Measurements from ENCODE around the gene RPS15.

RPS15 gene

GRCh38 chr19:1412995-1413800 lies 25.0 kb upstream of the RPS15 start:
- Histone ChIP-seq H3K27ac (ENCODE audit: low read length) (no peak overlapping the region), H3K4me3 (ENCODE audit: low read length) (no peak overlapping the region), H2AFZ (ENCODE audit: low read depth, low read length) (no peak overlapping the region), H3K4me1 (ENCODE audit: low read length) (peaks cover 46% of the 10 kb centered on the region), H3K9ac (ENCODE audit: low read length) (no peak overlapping the region), H3K4me2 (ENCODE audit: low read length) (no peak overlapping the region), H3K36me3 (replicated peaks; ENCODE audit: low read depth, low read length) (peaks cover 75% of the 10 kb centered on the region), H3K79me2 (ENCODE audit: low read length) (peaks cover 100% of the 10 kb centered on the region), H4K20me1 (ENCODE audit: insufficient read depth, low read length) (peaks cover 96% of the 10 kb centered on the region), H3K9me3 (ENCODE audit: insufficient read depth, low read length) (no peaks in the 10 kb centered on the region), H3K27me3 (ENCODE audit: low read depth, low read length) (no peaks in the 10 kb centered on the region)
- TF ChIP-seq EZH2phosphoT487 (IDR thresholded peaks at IDR 0.05; ENCODE audit: low read depth) (no peak), CTCF (IDR thresholded peaks at IDR 0.05; ENCODE audit: low read depth, low read length) (no peak)

- Histone ChIP-seq H3K27ac (ENCODE audit: low read length) (no peak overlapping the region), H3K9me3 (ENCODE audit: insufficient read depth, low read length) (no peaks in the 10 kb centered on the region), H2AFZ (ENCODE audit: low read depth, low read length) (no peak overlapping the region), H3K36me3 (replicated peaks; ENCODE audit: low read depth, low read length) (peaks cover 72% of the 10 kb centered on the region), H3K4me1 (ENCODE audit: low read length) (peaks cover 25% of the 10 kb centered on the region), H3K27me3 (ENCODE audit: low read depth, low read length) (no peaks in the 10 kb centered on the region), H3K9ac (ENCODE audit: low read length) (no peak overlapping the region), H3K4me2 (ENCODE audit: low read length) (no peak overlapping the region), H3K4me3 (ENCODE audit: low read length) (no peak overlapping the region), H3K79me2 (ENCODE audit: low read length) (peaks cover 99% of the 10 kb centered on the region), H4K20me1 (ENCODE audit: insufficient read depth, low read length) (peaks cover 94% of the 10 kb centered on the region)
- TF ChIP-seq CTCF (IDR thresholded peaks at IDR 0.05; ENCODE audit: low read depth, low read length) (no peak), EZH2phosphoT487 (IDR thresholded peaks at IDR 0.05; ENCODE audit: low read depth) (no peak)
Observed at GRCh38 chr19:1416014-1416841, 22.0 kb upstream of the RPS15 start.

- Histone ChIP-seq H2AFZ (ENCODE audit: low read depth, low read length) (no peak overlapping the region), H3K9ac (ENCODE audit: low read length) (no peak overlapping the region), H3K27ac (ENCODE audit: low read length) (no peak overlapping the region), H3K4me2 (ENCODE audit: low read length) (no peak overlapping the region), H3K79me2 (ENCODE audit: low read length) (peaks cover 99% of the 10 kb centered on the region), H3K36me3 (replicated peaks; ENCODE audit: low read depth, low read length) (peaks cover 70% of the 10 kb centered on the region), H3K27me3 (ENCODE audit: low read depth, low read length) (no peaks in the 10 kb centered on the region), H3K9me3 (ENCODE audit: insufficient read depth, low read length) (no peaks in the 10 kb centered on the region), H3K4me3 (ENCODE audit: low read length) (no peak overlapping the region), H4K20me1 (ENCODE audit: insufficient read depth, low read length) (peaks cover 93% of the 10 kb centered on the region), H3K4me1 (ENCODE audit: low read length) (peaks cover 25% of the 10 kb centered on the region)
- TF ChIP-seq EZH2phosphoT487 (IDR thresholded peaks at IDR 0.05; ENCODE audit: low read depth) (no peak), CTCF (IDR thresholded peaks at IDR 0.05; ENCODE audit: low read depth, low read length) (no peak)
Observed at GRCh38 chr19:1417145-1417544, 21.1 kb upstream of the RPS15 start.
